HepG2 (cell line): ENCODE measurements around the gene TIMM9. TPM values are rescaled to one million over a fixed set of nuclear protein-coding genes. Genes with fewer than 3 reads are reported as not detected.

Experiments
- CSRNP1 ChIP-seq: sonication (generic); formaldehyde crosslinking; IDR thresholded peaks from 2 replicates; pipeline ENCODE4 v1.8.1; 2023; ENCODE audit warnings: mild to moderate bottlenecking, missing genetic modification reagents
- ZNF407 ChIP-seq: sonication (generic); formaldehyde crosslinking; IDR thresholded peaks from one replicate; pipeline ENCODE4 v1.5.1; 2020; ENCODE audit warnings: mild to moderate bottlenecking, missing genetic modification reagents; ENCODE audit errors: not compliant biosample characterization
- ZNF816 ChIP-seq: sonication (generic); formaldehyde crosslinking; IDR thresholded peaks from 2 replicates; pipeline ENCODE4 v1.8.0; 2022; ENCODE audit warnings: missing genetic modification reagents, mild to moderate bottlenecking, borderline replicate concordance
- polyA plus RNA-seq, 8 experiments: library from polyadenylated mRNA; depleted of rRNA in 3 of 8; stranded (reverse) in 7 of 8; unstranded in 1 of 8; fragments of >200 nt; fragmentation: Illumina TruSeq in 4 of 8; extraction: Trizol in 4 of 8; gene quantifications; 2 replicates each; pipeline versions ENCODE4 v1.2.1 to v1.2.3, GENCODE V29; 2011 to 2016; ENCODE audit warnings: low read depth in 4 of 8, missing spikeins in 1 of 8, mixed read lengths in 1 of 8; ENCODE audit not compliant: insufficient read depth in 1 of 8
- total RNA-seq, 5 experiments: library from RNA; depleted of rRNA; stranded (reverse); fragments of >200 nt; fragmentation: Illumina TruSeq; extraction: Trizol; gene quantifications; 2 replicates each; pipeline ENCODE4 v1.2.3, GENCODE V29; 2016; ENCODE audit warnings: low read depth in 1 of 5

TIMM9 gene
- total and polyA plus RNA-seq, 2 of the 13 experiments (the other 11 are each of a cell fraction or from before 2014, with no cell fraction given): 30.5 to 42.5 TPM

- no peak for TF ChIP-seq ZNF407 (CRISPR knock-in tag)
- no peak for TF ChIP-seq ZNF816 (CRISPR knock-in tag)
- TF ChIP-seq CSRNP1 (CRISPR knock-in tag): no peak
Observed at GRCh38 chr14:58463147-58463546, 35.8 kb upstream of the TIMM9 start (continued).
